HG03108 (cell line): ENCODE data around the gene ZNF384.

Experiments used
- ATAC-seq: cut with Tn5 transposase; IDR thresholded peaks from one replicate; pipeline ENCODE4 v1.9.1; 2021; ENCODE audit warnings: moderate library complexity; ENCODE audit not compliant: unreplicated experiment

ZNF384 gene

DNA sequence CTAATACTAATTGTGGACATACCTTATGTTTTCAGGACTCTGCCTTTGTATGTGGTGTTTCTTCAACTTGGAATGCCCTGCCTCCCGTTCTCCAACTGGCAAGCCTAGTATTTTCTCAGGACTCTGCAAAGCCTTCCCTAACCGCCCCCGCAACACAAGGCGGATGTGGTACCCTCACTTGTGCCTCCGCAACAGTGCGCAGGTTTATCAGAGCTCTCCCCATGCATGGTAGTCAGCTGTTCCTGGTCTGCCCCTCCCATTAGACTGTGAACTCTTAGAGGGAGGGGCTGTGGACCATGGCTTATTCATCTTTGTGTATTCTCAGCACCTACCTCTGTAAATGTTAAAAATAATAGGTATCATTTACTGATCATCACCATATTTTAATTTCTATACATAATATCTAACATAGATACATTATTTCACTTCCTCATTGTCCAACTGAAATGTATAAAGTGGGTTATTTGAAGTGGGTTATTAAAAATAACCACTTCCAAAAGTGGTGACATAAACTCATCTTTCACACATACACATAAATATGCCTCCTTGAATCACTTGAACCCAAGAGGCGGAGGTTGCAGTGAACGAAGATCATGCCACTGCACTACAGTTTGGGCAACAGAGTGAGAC, 62.4 kb downstream of the ZNF384 start:
- no peak for ATAC-seq

DNA sequence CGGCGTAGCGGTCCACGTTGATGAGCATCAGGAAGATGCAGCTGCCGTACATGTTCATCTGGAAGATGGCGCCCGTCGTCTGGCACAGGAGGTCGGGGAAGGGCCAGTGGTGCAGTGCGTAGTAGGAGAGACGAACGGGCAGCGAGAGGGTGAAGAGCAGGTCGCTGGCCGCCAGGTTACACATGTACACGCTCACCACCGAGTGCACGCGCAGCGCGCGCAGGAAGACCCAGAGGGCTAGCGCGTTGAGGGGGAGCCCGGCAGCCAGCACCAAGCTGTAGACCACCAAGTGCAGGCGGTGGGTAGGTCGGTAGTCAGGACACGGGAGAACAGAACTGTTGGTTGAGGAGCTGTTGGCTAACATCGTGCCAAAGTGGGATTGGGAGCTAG, 68.3 kb downstream of the ZNF384 start:
- no peak for ATAC-seq

DNA sequence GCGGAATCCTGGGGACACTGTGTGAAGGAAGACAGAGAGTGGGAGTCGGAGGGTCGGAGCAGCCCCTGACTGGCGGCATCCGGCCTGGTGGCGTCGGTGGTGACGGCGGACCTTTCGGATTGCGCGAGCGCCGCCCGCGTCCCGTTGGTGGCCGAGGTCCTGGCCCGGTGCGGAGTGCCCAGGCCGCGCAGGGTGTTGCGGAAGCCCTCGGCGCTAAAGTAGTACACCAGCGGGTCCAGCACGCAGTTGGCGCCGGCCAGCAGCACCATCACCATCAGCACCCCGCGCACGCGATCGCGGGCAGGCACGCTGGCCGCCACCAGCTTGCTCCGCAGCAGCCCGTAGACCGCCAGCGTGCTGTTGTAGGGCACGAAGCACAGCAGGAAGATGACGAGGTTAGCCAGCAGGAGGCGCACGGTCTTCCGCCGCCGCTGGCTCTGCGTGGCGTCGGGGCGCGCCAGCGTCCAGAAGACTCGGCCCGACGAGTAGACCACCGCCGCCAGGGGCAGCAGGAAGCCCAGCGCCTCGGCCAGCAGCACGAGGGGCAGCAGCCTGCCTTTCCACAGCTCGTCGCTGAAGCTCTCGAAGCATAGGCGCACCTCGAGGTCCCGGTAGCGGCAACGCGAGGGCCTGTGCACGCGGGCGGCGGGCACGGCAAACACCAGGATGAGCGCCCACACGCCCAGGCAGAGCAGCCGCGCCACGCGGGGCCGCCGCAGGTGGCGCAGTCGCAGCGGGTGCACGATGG, 68.9 kb downstream of the ZNF384 start:
- ATAC-seq = no peak

DNA sequence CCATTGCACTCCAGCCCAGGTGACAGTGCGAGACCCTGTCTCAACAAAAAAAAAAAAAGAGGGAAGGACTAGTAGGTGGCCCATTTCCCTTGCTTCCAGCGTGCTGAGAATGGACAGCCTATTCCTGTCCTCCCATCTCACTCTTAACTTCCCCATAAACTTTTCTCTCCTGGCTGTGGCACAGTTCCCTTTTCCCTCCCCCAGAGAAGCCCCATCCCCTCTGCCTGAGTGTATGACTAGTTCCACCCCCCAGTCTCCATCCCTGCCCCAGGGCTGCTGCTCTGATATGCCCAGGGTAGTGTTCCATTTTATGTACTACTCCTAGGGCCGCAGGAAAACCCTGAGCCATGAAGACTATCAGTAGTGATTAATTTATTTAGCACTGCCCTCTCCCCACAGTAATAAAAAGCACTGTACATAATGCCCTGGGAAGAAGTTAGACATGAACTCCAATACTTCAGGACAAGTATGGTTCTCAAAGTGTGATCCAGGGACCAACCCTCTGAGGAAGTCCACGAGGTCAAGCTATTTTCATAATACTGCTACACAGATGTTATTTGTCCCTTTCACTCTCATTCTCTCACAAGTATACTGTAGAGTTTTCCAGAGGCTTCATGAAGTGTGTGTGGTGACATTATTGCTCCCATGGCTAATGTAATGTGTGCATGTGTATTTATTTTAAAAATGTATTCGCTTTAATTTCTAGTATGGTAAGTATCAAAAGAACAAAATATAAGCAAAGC, 70.5 kb downstream of the ZNF384 start:
- no peak for ATAC-seq
